AG04449 (cell line): ENCODE data around the gene PELI3.
"Not testable (repeated sequence)": the region's sequence is repeated elsewhere in the genome, so short reads cannot be mapped to it uniquely, and the experiment has no call there.

ENCODE experiments used
- CTCF ChIA-PET: fragments of 350-600 bp; formaldehyde crosslinking; extraction: SDS; loops from one replicate; lab custom pipeline; 2021; ENCODE audit warnings: antibody characterized with exemption; lab: Yijun Ruan, JAX
- POLR2A ChIA-PET: fragments of 400-600, 350-600 bp; formaldehyde crosslinking; extraction: SDS; loops from one replicate; lab custom pipeline; 2020; ENCODE audit warnings: antibody characterized with exemption, inconsistent platforms; lab: Yijun Ruan, JAX
- DNase-seq: peaks from one replicate; pipeline ENCODE4 v3.0.0-alpha.2; 2010; ENCODE audit warnings: low read depth, low spot score
- H3K4me3 ChIP-seq: 2 replicates; pipeline ENCODE4 v1.5.1; 2011; ENCODE audit warnings: low read depth, mild to moderate bottlenecking, control low read depth, low read length
- CTCF ChIP-seq: IDR thresholded peaks from one replicate; pipeline ENCODE4 v1.5.1; 2011; ENCODE audit warnings: mild to moderate bottlenecking, moderate library complexity, low read length, control low read depth, inconsistent platforms; ENCODE audit not compliant: insufficient read depth; ENCODE audit errors: missing control alignments

Gene PELI3

GRCh38 chr11:66432597-66432996 lies 34.1 kb upstream of the PELI3 start:
- POLR2A ChIA-PET = no interaction called here
- no peak for TF ChIP-seq CTCF
- no peak for DNase-seq
- CTCF ChIA-PET = interaction anchor here (0.6 to 24.8 kb wide), 4 partner anchors 26 to 246 kb away, joined by 3 to 1169 read pairs (median 6); partner anchors contain the start of gene NPAS4
- no peak overlapping the region for H3K4me3 ChIP-seq

- no peak for TF ChIP-seq CTCF
- ChIA-PET POLR2A (interaction anchor here (1.3 to 1.4 kb wide), 2 partner anchors 16 to 29 kb away, joined by 6 to 9 read pairs; partner anchors contain the start of gene PELI3), CTCF (interaction anchor here (0.8 to 24.8 kb wide), 25 partner anchors 7 to 242 kb away, joined by 3 to 1169 read pairs (median 9); partner anchors contain the start of genes BRMS1, CD248, NPAS4 and RBM4B)
- no peak for DNase-seq
- peak overlapping the region; percentile 85 for H3K4me3 ChIP-seq
Observed at GRCh38 chr11:66437979-66438503, 28.7 kb upstream of the PELI3 start.

- ChIA-PET POLR2A (interaction anchor here (0.5 to 1.4 kb wide), 5 partner anchors 9 to 1179 kb away, joined by 3 to 9 read pairs (median 5); partner anchors contain the start of gene PELI3), CTCF (interaction anchor here (0.5 to 2.9 kb wide), 40 partner anchors 8 to 261 kb away, joined by 3 to 53 read pairs (median 6); partner anchors contain the start of genes BRMS1, CD248, NPAS4 and PELI3)
- peak; percentile 67 for DNase-seq
- TF ChIP-seq CTCF = peak; percentile 79
- peak within 1 kb of the TSS; percentile 85 for H3K4me3 ChIP-seq
Observed at GRCh38 chr11:66438504-66439466, 27.9 kb upstream of the PELI3 start, which contains the start of gene MRPL11. Gene MRPL11 (minus strand): TSS chr11:66438848. CDS start chr11:66438754, 94 bp downstream.

- DNase-seq, POLR2A ChIA-PET, H3K4me3 ChIP-seq: not testable (repeated sequence)
- CTCF ChIA-PET = interaction anchor here (0.9 to 2.9 kb wide), 8 partner anchors 23 to 238 kb away, joined by 3 to 26 read pairs (median 10); no protein-coding TSS in a partner anchor
Observed at GRCh38 chr11:66440101-66440939, 26.4 kb upstream of the PELI3 start.

GRCh38 chr11:66440940-66441282 lies 25.8 kb upstream of the PELI3 start:
- POLR2A ChIA-PET, H3K4me3 ChIP-seq, DNase-seq: not testable (repeated sequence)
- CTCF ChIA-PET = interaction anchor here (0.9 to 2.1 kb wide), 4 partner anchors 29 to 238 kb away, joined by 4 to 13 read pairs (median 8); no protein-coding TSS in a partner anchor

- TF ChIP-seq CTCF = no peak
- peak; percentile 75 for DNase-seq
- no peak overlapping the region for H3K4me3 ChIP-seq
- ChIA-PET CTCF (interaction anchor here (1.2 to 1.4 kb wide), 3 partner anchors 13 to 57 kb away, joined by 4 to 5 read pairs (median 4); no protein-coding TSS in a partner anchor), POLR2A (no interaction called here)
Observed at GRCh38 chr11:66443602-66444001, 23.1 kb upstream of the PELI3 start.
